Keratinocyte (primary cell): ENCODE results near the gene GLG1. TPM values are rescaled to one million over a fixed set of nuclear protein-coding genes. Genes with fewer than 3 reads are reported as not detected.

Experiments used
- DNase-seq: peaks from one replicate; pipeline ENCODE4 v3.0.0-alpha.2; 2011; ENCODE audit warnings: low read depth, missing footprints, low spot score
- FAIRE-seq: peaks from 2 replicates; lab custom pipeline; 2011; peaks lifted over from hg19 to GRCh38; lab: Jason Lieb, UNC
- H2AFZ ChIP-seq: 2 replicates; pipeline ENCODE4 v1.6.0; 2012; ENCODE audit warnings: low read length, control low read depth, inconsistent platforms; ENCODE audit not compliant: control insufficient read depth
- H3K27ac ChIP-seq: 2 replicates; pipeline ENCODE4 v1.5.1; 2011; ENCODE audit warnings: low read length; ENCODE audit not compliant: control insufficient read depth, insufficient read depth
- H3K27me3 ChIP-seq: 3 replicates; pipeline ENCODE4 v1.6.0; 2011; ENCODE audit warnings: low read length; ENCODE audit not compliant: control insufficient read depth, insufficient read depth; ENCODE audit errors: extremely low read depth
- H3K36me3 ChIP-seq, 2 experiments: 2 replicates in 1 of 2; 3 replicates in 1 of 2; pipeline ENCODE4 v1.5.1; 2011; ENCODE audit warnings: low read length in 2 of 2, mild to moderate bottlenecking in 1 of 2; ENCODE audit not compliant: control insufficient read depth in 2 of 2, insufficient read depth in 2 of 2; ENCODE audit errors: extremely low read depth in 1 of 2
- H3K4me1 ChIP-seq: 3 replicates; pipeline ENCODE4 v1.5.1; 2011; ENCODE audit warnings: low read length; ENCODE audit not compliant: control insufficient read depth, insufficient read depth; ENCODE audit errors: extremely low read depth
- H3K4me2 ChIP-seq: 3 replicates; pipeline ENCODE4 v1.6.0; 2011; ENCODE audit warnings: low read depth, low read length; ENCODE audit not compliant: control insufficient read depth, insufficient read depth; ENCODE audit errors: extremely low read depth
- H3K4me3 ChIP-seq, 3 experiments: fragments of 200-600 bp in 1 of 3; sonication (generic) in 1 of 3; 2 replicates in 2 of 3; 3 replicates in 1 of 3; pipeline ENCODE4 v1.5.1; 2011 to 2016; ENCODE audit warnings: low read length in 3 of 3, mild to moderate bottlenecking in 3 of 3, control low read depth in 2 of 3, inconsistent platforms in 1 of 3, low read depth in 1 of 3, mixed read lengths in 1 of 3, mixed run types in 1 of 3, moderate library complexity in 1 of 3; ENCODE audit not compliant: control insufficient read depth in 2 of 3, insufficient read depth in 2 of 3; ENCODE audit errors: extremely low read depth in 1 of 3
- H3K79me2 ChIP-seq: 2 replicates; pipeline ENCODE4 v1.6.0; 2012; ENCODE audit warnings: low read length; ENCODE audit not compliant: control insufficient read depth, insufficient read depth
- H3K9ac ChIP-seq: 3 replicates; pipeline ENCODE4 v1.6.0; 2011; ENCODE audit warnings: low read length; ENCODE audit not compliant: control insufficient read depth, insufficient read depth; ENCODE audit errors: extremely low read depth
- H3K9me1 ChIP-seq: 3 replicates; pipeline ENCODE4 v1.6.0; 2011; ENCODE audit warnings: low read length; ENCODE audit not compliant: control insufficient read depth, insufficient read depth; ENCODE audit errors: extremely low read depth
- H3K9me3 ChIP-seq: 2 replicates; pipeline ENCODE4 v1.5.1; 2012; ENCODE audit warnings: low read depth, low read length; ENCODE audit not compliant: control insufficient read depth
- H4K20me1 ChIP-seq: 3 replicates; pipeline ENCODE4 v1.6.0; 2011; ENCODE audit warnings: low read length; ENCODE audit not compliant: control insufficient read depth, insufficient read depth; ENCODE audit errors: extremely low read depth
- CTCF ChIP-seq, 3 experiments: IDR thresholded peaks in 1 of 3; conservative IDR thresholded peaks in 1 of 3; optimal IDR thresholded peaks in 1 of 3; 2 replicates in 2 of 3; 3 replicates in 1 of 3; pipeline versions ENCODE3 to v1.5.1; 2011; ENCODE audit warnings: low read length in 3 of 3, mild to moderate bottlenecking in 3 of 3, moderate library complexity in 2 of 3, control low read depth in 1 of 3, inconsistent platforms in 1 of 3; ENCODE audit not compliant: insufficient read depth in 2 of 3; ENCODE audit errors: extremely low read depth in 1 of 3
- EZH2 ChIP-seq: IDR thresholded peaks from one replicate; pipeline ENCODE4 v1.6.1; 2012; ENCODE audit warnings: inconsistent platforms, mild to moderate bottlenecking, low read length, moderate library complexity
- dilution Hi-C: fragments of 300-500 bp; cut with MboI; formaldehyde crosslinking; loops from one replicate; pipeline ENCODE4 v1.7.0; 2020; ENCODE audit warnings: low sequenced_read_pairs; ENCODE audit not compliant: extremely low pct_ligation_motif_present
- polyA plus RNA-seq, 5 experiments: library from polyadenylated mRNA; depleted of rRNA in 3 of 5; stranded (reverse) in 3 of 5; stranded (forward) in 1 of 5; unstranded in 1 of 5; fragments of >200 nt; gene quantifications; 1 replicate in 1 of 5; 2 replicates in 3 of 5; 3 replicates in 1 of 5; pipeline versions ENCODE4 v1.2.1 to v1.2.3, GENCODE V29; 2011 to 2012; ENCODE audit warnings: missing spikeins in 2 of 5, low read depth in 1 of 5, low replicate concordance in 1 of 5

The GLG1 gene
- polyA plus RNA-seq, 1 donor (not counting 4 experiments of a cell fraction or from before 2014, with no cell fraction given) = 63.6 TPM

GRCh38 chr16:74592847-74593246 lies 14.1 kb downstream of the GLG1 start:
- FAIRE-seq (no peak), DNase-seq (no peak)
- H3K27me3 ChIP-seq = no peaks in the 10 kb centered on the region
- H4K20me1 ChIP-seq = no peaks in the 10 kb centered on the region
- no peak overlapping the region for H3K27ac ChIP-seq
- H2AFZ ChIP-seq = no peak overlapping the region
- H3K9me3 ChIP-seq = no peaks in the 10 kb centered on the region
- no peak overlapping the region for H3K4me2 ChIP-seq
- peaks cover 76% of the 10 kb centered on the region for H3K79me2 ChIP-seq
- H3K9me1 ChIP-seq = peaks cover 3% of the 10 kb centered on the region
- no peak overlapping the region for H3K9ac ChIP-seq
- dilution Hi-C loops = no loop called here
- TF ChIP-seq EZH2 = no peak
- TF ChIP-seq CTCF (optimal IDR thresholded peaks at IDR 0.05 in 1 of 3, IDR thresholded peaks at IDR 0.05 in 1 of 3, conservative IDR thresholded peaks at IDR 0.05 in 1 of 3; ENCODE audit: extremely low read depth in 1 of 3, insufficient read depth in 2 of 3, low read length in 3 of 3) = no peak
- H3K4me1 ChIP-seq = peaks cover 5% of the 10 kb centered on the region
- H3K36me3 ChIP-seq = peaks cover 0 to 3% of the 10 kb centered on the region in 2 experiments
- no peak overlapping the region for H3K4me3 ChIP-seq

GRCh38 chr16:74591876-74592650 lies 14.9 kb downstream of the GLG1 start:
- Histone ChIP-seq H3K36me3 (peaks cover 0 to 3% of the 10 kb centered on the region in 2 experiments), H3K27me3 (no peaks in the 10 kb centered on the region), H3K4me3 (no peak overlapping the region), H4K20me1 (no peaks in the 10 kb centered on the region), H3K4me1 (peaks cover 5% of the 10 kb centered on the region), H3K9me1 (peaks cover 3% of the 10 kb centered on the region), H3K27ac (no peak overlapping the region), H3K9me3 (no peaks in the 10 kb centered on the region), H2AFZ (no peak overlapping the region), H3K9ac (no peak overlapping the region), H3K4me2 (no peak overlapping the region), H3K79me2 (peaks cover 79% of the 10 kb centered on the region)
- dilution Hi-C loops = no loop called here
- FAIRE-seq (no peak), DNase-seq (no peak)
- no peak for TF ChIP-seq EZH2
- no peak for TF ChIP-seq CTCF (optimal IDR thresholded peaks at IDR 0.05 in 1 of 3, IDR thresholded peaks at IDR 0.05 in 1 of 3, conservative IDR thresholded peaks at IDR 0.05 in 1 of 3; ENCODE audit: extremely low read depth in 1 of 3, insufficient read depth in 2 of 3, low read length in 3 of 3)
